GM21367 (cell line): ENCODE results near the gene EVPL.
"Not testable (repeated sequence)": the region's sequence is repeated elsewhere in the genome, so short reads cannot be mapped to it uniquely, and the experiment has no call there.

ENCODE experiments used
- ATAC-seq: cut with Tn5 transposase; IDR thresholded peaks from one replicate; pipeline ENCODE4 v1.9.1; 2021; ENCODE audit not compliant: unreplicated experiment

The EVPL gene

GRCh38 chr17:75970626-75971025 lies 56.5 kb downstream of the EVPL start:
- no peak for ATAC-seq

- no peak for ATAC-seq
Measured at GRCh38 chr17:75970011-75970523, 57.0 kb downstream of the EVPL start.

GRCh38 chr17:75969044-75969443 lies 58.1 kb downstream of the EVPL start:
- not testable (repeated sequence) for ATAC-seq

- no peak for ATAC-seq
Measured at GRCh38 chr17:75965468-75965867, 61.6 kb downstream of the EVPL start.

- no peak for ATAC-seq
Measured at GRCh38 chr17:75959839-75960511, 67.1 kb downstream of the EVPL start.

GRCh38 chr17:75959051-75959838 lies 67.9 kb downstream of the EVPL start:
- ATAC-seq = no peak
